HG03139 (cell line): Measurements from ENCODE around the gene EFHC1.
"Not testable (repeated sequence)": the region's sequence is repeated elsewhere in the genome, so short reads cannot be mapped to it uniquely, and the experiment has no call there.

Experiments used
- ATAC-seq: cut with Tn5 transposase; IDR thresholded peaks from one replicate; pipeline ENCODE4 v1.9.1; 2021; ENCODE audit not compliant: unreplicated experiment

EFHC1 gene

DNA sequence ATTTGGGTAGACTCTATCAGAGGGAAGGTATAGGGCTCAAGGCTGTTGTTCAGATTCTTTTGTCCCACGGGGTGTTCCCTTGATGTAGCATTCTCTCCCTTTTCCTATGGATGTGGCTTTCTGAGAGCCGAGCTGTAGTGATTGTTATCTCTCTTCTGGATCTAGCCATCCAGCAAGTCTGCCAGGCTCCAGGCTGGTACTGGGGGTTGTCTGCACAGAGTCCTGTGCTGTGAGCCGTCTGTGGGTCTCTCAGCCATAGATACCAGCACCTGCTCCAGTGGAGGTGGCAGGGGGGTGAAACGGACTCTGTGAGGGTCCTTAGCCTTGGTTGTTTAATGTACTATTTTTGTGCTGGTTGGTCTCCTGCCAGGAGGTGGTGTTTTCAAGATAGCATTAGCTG lies 13.2 kb downstream of the EFHC1 start:
- ATAC-seq: not testable (repeated sequence)

DNA sequence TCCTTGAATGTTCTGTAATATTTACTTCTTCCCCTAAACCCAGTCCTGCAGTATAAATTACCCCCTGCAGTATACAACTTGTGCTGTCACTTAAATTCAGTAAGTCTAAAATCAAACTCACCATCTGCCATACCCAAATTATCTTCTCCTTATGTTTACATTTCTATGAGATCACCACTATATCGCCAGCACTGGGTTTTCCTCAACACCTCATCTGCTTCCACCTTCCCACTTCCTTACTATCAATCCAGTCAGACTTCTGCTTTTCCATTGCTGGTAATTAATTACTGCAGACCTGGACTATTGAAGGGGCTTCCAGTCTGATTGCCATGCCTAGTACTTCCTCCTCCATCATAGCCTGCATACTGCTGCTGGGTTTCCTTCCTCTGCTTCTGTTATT lies 15.2 kb downstream of the EFHC1 start:
- ATAC-seq: no peak

DNA sequence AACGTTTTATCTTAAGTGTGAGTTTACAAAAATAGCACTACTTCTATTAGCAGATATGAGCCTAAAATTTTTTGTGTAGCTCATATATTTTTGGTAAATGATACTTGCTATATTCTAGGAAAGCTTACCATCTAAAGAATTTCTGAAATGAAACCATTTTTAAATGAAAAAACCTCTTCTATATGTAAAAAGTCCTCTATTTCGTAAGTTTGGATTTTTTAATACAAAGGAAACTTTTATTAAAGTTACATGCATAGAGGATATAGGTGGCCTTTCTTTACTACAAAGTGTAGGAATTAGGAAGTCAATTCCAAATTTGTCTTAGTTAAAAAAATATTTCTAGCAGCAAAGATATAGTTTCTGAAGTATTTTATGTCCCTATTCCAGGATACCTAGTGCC lies 18.8 kb downstream of the EFHC1 start:
- no peak for ATAC-seq

DNA sequence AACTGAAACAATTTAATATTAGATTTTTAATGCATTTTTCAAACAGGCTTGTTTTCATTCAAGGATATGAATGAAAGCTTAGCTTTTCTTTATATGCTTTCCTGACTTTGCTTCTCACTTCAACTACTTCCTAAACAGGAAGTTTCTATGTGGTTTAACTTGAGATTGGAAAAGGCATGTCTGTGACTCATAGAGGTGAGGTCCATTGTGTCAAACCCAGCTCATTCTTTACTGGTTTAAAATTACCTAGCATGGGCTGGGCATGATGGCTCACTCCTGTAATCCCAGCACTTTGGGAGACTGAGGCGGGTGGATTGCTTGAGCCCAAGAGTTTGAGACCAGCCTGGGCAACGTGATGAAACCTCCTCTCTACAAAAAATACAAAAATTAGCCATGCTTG lies 34.4 kb downstream of the EFHC1 start:
- ATAC-seq: no peak

DNA sequence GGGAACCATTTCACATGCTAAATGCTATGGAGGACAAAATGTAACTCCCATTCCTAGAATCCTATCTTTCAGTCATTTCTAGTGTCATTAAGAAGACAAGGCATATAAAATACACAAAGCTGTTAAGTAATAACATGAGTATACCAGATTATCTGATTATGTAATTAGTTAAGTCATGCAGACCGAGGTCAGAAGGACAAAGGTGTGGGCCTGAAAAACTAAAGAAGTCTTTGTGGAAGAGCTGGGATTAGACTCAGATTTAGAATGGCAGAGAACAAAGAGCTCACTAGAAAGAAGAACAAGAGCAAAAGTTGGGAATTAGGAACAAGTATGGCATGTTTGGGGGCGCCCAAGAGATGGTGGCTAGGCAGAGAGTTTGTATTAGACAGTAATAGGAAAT lies 37.0 kb downstream of the EFHC1 start:
- ATAC-seq: no peak

DNA sequence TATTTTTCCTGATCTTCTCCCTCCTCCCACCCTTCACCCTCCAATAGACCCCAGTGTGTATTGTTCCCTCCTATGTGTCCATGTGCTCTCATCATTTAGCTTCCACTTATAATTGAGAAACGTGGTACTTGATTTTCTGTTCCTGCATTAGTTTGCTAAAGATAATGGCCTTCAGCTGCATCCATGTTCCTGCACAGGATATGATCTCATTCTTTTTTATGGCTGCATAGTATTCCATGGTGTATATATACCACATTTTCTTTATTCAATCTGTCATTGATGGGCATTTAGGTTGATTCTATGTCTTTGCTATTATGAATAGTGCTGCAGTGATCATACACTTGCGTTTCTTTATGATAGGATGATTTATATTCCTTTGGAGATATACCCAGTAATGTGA lies 41.1 kb downstream of the EFHC1 start:
- ATAC-seq: not testable (repeated sequence)

DNA sequence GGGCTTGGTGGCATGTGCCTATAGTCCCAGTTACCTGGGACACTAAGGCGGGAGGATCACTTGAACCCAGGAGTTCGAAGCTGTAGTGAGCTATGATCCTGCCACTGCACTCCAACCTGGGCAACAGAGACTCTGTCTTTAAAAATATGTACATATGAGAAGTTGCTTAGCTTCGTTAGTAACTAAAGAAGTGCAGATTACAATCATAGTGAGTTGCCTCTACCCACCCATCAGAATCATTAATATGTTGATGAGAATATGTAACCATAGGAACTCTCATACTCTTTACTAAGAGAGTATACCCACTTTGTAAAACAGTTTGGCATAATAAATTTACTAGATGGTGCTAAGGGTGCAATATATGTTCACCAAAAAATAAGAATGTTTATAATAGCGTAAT lies 54.0 kb downstream of the EFHC1 start:
- ATAC-seq: no peak

DNA sequence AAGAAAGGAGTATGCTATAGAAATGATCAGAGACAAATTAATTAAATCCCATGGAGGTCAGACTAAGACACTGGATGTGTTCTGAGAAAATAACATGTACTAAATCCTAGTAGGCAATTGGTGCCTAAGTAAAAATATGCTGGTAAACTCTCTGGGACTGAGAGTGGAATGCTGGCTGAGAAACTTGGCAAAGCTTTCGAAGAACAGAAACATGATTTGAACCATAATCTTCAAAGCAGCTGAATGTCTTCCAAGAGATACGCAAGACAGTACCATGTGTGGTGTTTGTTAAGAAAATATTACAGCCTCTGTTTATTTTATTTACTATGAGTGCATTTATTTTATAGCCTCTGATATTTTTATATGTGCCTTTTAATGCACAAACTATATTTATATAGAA lies 55.2 kb downstream of the EFHC1 start:
- no peak for ATAC-seq

DNA sequence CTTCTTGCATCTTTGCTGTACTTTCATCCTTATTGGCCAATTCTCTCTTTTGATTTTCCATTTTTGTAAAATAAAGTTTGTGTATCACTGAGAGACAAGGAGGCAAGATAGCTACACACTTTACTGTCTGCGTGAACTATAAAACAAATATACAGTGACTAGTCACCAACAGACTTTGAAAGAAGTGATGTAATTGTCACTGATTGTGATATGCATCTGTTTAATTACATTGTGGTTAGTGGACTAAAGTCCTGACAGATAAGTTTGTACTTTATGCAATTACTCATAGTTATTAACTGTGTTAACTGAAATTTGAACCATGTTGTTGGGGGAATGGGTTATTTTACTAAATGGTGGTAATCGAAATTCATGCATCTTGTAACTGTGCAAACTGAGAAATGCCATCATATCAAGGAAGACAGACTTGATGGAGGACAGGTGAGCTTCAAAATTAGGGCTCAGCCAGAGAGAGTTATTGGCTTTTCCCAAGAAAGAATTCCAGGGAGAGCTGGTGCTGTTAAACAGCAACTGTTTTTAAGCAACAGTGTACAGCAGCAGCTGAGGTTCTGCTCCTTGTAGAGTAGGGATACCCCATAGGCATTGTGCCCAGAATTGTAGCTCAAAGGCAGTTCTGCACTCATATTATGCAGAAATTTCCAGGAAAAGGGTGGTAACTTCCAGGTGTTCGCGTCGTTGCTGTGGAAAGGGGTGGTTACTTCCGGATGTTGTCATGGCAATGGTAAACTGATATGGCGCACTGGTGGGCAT lies 62.9 kb downstream of the EFHC1 start:
- no peak for ATAC-seq

DNA sequence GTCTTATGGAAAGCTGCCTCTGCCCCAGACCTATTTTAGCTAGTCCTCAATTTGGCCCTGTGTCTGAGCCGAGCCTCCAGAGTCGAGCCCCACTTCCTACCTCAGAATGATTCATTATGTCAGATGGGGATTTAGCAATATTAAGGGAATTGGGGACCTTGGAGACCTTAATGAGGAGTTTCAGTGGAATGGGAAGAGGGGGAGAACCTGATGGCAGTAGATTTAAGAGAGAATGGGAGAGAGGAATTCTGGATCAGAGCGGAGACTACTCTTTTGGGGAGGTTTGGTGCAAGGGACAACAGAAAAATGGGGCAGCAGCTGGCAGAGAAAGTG lies 63.5 kb downstream of the EFHC1 start:
- no peak for ATAC-seq

DNA sequence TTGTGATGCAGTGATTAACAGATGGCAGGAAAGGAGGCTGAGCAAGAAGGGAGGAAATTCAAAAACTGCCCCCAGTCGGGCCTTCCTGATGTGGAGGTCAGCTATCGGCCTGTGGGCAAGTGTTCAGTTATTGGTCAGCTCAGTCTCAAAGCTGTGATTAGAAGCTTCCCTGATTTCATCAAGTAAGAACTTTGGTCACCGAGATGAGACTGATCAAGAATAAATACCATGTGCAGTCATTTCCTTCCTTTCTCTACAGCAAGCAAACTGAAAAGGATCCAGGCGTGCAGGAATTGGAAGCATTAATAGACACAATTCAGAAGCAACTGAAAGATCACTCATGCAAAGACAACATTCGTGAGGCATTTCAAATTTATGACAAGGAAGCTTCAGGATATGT lies 69.7 kb downstream of the EFHC1 start:
- ATAC-seq: no peak

DNA sequence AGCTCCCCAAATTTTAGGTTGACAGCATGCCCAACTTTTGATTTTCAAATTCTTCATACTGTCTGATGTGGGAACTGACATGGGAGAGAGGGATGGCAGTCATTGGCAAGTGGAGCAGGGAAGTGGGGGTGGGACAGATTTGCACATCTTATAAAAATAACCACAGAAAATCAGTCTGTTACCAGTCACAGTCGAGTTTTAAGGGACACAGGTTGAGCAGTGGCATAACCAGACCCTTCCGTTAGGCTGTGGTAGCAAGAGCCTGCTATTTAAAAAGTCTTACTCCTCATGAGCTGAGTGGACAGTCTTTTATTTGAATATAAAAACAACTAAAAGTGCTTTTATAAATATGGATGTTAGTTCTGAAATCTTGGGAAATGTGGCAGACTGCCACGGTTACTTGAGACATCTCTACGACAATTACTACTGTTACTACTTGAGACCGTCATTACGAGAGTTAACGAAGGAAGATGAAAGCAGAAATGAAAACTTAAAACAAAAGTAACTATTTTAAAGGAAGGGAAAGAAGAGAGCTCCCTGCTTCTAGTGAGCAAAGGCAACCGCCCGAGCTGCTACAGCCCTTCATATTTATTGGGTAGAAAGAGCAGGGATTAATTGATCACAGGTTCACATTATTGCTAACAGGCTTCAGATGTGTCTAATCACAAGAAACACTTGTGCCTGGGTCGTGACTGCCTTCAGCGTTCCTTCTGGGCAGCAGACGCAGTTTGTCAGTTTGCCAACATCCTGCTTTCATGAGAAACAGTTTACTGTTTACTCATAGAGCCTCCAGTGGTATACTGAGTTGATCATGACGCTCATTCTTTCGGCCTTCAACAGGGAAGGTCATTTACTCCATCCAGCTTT lies 71.3 kb downstream of the EFHC1 start:
- ATAC-seq: no peak

DNA sequence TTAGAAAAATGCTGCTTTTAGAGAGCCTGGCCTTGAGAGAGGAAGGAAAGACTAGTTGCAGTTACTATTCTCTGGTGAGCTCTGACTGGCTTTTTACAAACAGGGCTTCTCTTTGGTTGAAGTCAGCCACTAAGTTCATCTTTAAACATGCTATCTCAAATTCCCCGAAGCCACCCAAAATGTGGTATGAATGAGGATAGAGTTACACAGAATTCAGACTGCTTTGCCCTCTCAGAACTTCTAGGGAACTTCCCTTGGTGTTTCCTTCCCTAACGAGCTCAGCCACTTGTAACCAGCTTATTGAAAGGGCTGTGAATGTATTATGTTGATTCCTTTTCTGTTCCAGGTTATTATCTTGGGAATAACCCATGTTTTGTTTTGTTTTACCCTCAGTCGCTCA lies 73.5 kb downstream of the EFHC1 start:
- no peak for ATAC-seq

DNA sequence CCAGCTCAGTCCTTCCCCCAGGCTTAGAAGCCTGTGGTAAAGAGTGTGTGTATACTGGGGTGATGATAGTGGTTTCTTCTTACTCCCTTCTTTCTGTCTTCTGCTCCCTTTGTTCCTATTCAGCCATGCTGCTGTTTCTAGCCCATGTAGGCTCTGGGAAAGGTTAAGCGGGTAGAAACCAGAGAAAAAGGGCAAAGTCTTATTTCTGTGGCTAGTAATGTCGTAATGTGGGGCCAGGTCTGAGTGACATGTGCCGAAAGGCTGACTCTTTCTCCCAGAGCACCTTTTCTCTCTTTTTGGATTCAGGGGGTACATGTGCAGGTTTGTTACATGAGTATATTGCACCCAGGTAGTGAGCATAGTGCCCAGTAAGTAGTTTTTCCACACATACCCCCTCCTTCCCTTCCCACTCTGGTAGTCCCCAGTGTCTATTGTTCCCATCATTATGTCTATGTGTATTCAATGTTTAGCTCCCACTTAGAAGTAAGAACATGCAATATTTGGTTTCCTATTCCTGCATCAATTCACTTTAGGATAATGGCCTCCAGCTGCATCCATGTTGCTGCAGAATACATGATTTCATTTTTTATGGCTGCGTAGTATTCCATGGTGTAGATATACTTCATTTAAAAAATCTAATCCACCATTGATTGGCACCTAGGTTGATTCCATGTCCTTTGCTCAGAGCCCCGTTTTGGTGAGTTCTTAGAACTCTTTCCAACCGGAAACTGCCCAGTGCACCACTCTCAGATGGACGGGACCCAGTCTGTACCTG lies 74.3 kb downstream of the EFHC1 start:
- no peak for ATAC-seq

DNA sequence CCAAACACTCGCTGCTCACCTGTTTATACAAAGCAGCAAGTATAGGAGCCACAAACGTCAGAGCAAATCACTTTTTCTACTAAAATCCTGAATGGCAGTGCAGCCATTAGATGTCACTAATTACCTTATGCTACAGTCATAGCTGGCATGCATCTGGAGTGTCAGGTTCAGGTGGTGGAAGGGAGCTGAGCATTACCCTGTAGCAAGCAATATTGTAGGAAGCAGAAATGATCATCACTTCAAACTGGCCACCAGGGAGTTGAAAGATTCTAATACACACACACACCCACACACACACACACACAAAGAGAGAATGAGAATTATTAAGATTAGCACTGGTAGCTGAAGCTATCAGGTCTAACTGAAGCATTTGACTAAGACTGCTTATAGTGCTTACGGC lies 75.8 kb downstream of the EFHC1 start:
- no peak for ATAC-seq

DNA sequence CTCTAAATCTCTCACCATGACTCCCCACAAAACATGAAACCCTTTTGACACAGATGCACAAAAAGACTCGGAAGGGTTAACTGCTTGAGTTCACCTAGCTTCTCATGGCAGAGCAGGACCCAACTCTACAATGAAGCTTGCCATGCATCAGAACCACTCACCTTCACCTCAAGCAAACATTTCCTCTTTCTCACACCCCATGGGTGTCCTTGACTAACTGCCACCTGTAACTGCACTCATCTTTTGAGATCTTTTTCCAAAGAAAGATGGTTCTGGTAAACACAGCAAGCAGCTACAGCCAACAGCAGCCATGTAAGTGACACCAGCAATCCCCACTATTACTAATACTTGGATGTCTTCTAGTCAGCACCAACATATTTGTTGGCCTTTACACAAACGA lies 76.5 kb downstream of the EFHC1 start:
- ATAC-seq: no peak

DNA sequence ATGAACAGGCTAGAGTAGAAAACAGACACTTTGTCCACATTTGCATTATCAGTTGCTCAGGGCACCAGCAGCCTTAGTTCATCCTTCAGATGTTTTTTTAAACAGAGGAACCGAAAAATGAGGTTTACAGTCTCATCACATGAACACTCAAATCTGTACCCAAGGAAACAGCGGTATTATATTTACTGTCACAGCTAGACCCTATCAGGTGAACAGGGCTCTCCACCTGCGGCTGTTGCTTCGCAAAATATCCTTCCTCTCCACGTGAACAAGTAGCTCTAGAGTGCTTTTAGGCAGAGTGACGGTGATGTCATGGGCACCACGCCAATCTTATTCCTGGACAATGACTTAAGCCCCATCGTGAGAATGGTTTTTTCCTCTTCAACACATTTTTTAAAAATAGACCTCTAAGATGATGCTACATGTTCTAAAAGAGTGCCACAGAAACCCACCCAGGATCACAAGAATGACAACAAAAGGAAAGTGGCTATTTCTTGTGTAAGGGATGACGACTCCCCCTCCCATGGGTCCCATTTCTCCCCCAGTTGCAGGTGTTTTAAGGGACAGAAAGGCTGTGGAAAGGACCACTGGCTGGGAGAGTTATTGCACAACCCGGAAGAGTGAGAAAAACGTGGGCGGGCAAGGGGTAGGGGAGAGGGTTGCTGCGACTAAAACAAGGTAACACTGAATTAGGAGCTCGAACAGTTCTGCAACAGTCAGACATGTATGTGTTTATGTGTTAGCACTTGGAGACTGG lies 77.7 kb downstream of the EFHC1 start:
- peak; percentile 86 for ATAC-seq

DNA sequence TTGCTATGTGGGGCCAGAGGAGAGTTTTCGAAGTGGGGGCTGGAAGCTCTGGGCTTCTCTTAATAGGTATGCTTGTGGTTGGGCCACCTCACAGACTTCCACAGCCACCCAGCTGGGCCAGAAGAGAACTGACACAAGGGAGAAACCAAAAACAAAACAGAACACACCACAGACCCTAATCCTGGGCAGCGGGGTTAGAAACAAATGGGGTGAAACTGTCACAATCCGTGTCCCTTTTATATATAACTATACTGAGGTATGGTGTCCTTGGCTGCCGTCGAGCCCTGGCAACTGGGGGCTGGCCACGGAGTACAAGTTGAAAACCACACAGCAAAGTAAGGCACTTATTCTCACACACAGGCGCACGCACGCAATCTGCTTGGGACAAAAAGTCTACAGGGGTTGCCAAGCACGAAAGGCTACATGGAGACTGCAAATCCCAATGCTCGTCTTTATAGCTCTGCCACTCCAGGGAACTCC lies 78.4 kb downstream of the EFHC1 start:
- peak; percentile 51 for ATAC-seq

DNA sequence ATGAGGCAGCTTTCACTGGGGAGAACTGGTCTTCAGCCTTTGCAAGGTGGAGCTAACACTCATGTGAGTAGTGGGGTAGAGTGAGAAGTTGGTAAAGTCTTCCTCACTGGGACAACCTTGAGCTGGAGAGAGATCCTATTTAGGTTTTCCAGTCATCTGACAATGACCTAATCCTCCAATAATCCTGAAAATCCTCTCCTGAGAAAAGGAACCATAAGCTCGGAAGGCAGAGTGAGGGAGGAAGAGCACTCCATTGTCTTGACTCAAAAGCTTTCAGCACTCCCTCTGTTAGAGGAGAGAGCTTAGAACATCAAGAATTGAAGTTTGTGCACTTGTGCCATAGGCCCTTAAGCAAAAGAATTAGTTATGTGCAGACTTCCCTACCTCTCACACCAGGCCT lies 78.9 kb downstream of the EFHC1 start:
- ATAC-seq: no peak

DNA sequence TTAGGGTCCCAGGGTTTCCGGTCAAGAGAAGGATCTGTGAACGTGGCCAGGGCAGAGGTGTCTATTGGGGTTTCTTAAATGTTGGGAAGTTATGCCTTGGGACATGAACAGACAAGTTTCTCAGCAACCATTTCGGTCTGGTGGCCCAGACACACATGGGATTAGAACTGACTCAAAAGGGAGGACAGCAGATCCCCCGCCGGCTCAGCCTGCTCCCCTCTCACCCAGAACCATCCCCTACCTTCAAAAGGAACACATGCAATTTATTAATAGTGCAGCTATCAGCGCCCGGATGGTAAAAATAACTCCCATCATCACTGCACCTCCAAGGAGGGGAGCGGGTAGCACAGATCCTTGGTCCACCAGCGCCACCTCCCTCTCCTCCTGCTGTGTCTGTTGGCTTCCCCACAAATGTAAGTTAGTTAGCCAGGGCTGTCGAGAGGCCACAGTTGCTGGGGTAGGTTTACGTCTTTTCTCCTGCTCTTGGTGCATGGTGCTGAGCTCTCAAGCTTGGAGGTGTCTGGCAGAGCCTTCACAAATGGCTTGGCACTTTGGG lies 79.6 kb downstream of the EFHC1 start:
- ATAC-seq: no peak
